ENCODE data around the gene PI4KA.
"Not testable (repeated sequence)": the region's sequence is repeated elsewhere in the genome, so short reads cannot be mapped to it uniquely, and the experiment has no call there.

- not testable (repeated sequence) for TF ChIP-seq CTCF (IDR thresholded peaks at IDR 0.05); POLR2AphosphoS5 (IDR thresholded peaks at IDR 0.05; ENCODE audit: low read depth, low read length); REST (IDR thresholded peaks at IDR 0.05; ENCODE audit: insufficient read depth in 1 of 2, low read depth in 2 of 2, low read length in 1 of 2); SIN3A (IDR thresholded peaks at IDR 0.05; ENCODE audit: borderline replicate concordance, insufficient read depth, low read depth, low read length)
Measured at GRCh38 chr22:20826373-20827152, 32.0 kb downstream of the PI4KA start.
